ENCODE results near the gene PCDHA11.
"Not testable (repeated sequence)": the region's sequence is repeated elsewhere in the genome, so short reads cannot be mapped to it uniquely, and the experiment has no call there.

PCDHA11 gene

DNA sequence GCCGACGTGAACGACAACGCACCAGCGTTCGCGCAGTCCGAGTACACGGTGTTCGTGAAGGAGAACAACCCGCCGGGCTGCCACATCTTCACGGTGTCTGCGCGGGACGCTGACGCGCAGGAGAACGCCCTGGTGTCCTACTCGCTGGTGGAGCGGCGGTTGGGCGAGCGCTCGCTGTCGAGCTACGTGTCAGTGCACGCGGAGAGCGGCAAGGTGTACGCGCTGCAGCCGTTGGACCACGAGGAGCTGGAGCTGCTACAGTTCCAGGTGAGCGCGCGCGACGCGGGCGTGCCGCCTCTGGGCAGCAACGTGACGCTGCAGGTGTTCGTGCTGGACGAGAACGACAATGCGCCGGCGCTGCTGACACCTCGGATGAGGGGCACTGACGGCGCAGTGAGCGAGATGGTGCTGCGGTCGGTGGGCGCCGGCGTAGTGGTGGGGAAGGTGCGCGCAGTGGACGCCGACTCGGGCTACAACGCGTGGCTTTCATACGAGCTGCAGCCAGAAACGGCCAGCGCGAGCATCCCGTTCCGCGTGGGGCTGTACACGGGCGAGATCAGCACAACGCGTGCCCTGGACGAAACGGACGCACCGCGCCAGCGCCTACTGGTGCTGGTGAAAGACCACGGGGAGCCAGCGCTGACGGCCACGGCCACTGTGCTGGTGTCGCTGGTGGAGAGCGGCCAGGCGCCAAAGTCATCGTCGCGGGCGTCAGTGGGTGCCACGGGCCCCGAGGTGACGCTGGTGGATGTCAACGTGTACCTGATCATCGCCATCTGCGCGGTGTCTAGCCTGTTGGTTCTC lies 18.7 kb upstream of the PCDHA11 start:
- DNase-seq (ENCODE audit: low spot score), result not testable (repeated sequence)

DNA sequence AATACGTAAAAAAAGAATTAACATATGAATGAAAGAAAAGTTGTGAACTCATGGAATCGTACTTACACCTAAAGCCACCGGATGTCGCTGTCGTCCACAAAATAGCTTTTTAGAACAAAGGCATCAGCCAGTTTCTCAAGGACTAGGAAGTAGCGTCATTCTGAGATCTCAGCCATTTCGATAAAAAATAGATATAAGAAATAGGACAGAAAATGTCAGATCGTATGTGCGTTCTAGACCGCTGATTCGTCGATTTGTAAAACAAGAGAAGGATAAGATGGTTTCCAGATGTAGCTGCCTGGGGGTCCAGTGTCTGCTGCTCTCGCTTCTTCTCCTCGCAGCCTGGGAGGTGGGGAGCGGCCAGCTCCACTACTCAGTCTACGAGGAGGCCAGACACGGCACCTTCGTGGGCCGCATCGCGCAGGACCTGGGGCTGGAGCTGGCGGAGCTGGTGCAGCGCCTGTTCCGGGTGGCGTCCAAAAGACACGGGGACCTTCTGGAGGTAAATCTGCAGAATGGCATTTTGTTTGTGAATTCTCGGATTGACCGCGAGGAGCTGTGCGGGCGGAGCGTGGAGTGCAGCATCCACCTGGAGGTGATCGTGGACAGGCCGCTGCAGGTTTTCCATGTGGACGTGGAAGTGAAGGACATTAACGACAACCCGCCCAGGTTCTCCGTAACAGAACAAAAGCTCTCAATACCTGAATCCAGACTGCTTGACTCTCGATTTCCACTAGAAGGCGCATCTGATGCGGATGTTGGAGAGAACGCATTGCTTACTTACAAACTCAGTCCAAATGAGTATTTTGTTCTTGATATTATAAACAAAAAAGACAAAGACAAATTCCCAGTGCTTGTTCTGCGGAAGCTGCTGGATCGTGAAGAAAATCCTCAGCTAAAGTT lies 12.7 kb upstream of the PCDHA11 start, which contains the start of gene PCDHA10:
Gene PCDHA10, plus strand, starts transcription at position 126 of the 903 bp plus-strand sequence. Its CDS starts 152 bp downstream, at position 278.
- DNase-seq (ENCODE audit: low spot score), result no peak

DNA sequence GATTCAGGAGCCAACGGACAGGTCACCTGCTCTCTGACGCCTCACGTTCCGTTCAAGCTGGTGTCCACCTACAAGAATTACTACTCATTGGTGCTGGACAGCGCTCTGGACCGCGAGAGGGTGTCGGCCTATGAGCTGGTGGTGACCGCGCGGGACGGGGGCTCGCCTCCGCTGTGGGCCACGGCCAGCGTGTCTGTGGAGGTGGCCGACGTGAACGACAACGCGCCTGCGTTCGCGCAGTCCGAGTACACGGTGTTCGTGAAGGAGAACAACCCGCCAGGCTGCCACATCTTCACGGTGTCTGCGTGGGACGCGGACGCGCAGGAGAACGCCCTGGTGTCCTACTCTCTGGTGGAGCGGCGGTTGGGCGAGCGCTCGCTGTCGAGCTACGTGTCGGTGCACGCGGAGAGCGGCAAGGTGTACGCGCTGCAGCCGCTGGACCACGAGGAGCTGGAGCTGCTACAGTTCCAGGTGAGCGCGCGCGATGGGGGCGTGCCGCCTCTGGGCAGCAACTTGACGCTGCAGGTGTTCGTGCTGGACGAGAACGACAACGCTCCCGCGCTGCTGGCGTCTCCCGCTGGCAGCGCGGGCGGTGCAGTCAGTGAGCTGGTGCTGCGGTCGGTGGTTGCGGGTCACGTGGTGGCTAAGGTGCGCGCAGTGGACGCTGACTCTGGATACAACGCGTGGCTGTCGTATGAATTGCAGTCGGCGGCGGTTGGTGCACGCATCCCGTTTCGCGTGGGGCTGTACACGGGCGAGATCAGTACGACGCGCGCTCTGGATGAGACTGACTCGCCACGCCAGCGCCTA lies 11.4 kb upstream of the PCDHA11 start:
- DNase-seq (ENCODE audit: low spot score), result no peak

DNA sequence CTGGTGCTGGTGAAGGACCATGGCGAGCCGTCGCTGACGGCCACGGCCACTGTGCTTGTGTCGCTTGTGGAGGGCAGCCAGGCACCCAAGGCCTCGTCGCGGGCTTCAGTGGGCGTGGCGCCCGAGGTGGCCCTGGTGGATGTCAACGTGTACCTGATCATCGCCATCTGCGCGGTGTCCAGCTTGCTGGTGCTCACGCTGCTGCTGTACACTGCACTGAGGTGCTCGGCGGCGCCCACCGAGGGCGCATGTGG lies 10.8 kb upstream of the PCDHA11 start:
- DNase-seq (ENCODE audit: low spot score), result no peak

DNA sequence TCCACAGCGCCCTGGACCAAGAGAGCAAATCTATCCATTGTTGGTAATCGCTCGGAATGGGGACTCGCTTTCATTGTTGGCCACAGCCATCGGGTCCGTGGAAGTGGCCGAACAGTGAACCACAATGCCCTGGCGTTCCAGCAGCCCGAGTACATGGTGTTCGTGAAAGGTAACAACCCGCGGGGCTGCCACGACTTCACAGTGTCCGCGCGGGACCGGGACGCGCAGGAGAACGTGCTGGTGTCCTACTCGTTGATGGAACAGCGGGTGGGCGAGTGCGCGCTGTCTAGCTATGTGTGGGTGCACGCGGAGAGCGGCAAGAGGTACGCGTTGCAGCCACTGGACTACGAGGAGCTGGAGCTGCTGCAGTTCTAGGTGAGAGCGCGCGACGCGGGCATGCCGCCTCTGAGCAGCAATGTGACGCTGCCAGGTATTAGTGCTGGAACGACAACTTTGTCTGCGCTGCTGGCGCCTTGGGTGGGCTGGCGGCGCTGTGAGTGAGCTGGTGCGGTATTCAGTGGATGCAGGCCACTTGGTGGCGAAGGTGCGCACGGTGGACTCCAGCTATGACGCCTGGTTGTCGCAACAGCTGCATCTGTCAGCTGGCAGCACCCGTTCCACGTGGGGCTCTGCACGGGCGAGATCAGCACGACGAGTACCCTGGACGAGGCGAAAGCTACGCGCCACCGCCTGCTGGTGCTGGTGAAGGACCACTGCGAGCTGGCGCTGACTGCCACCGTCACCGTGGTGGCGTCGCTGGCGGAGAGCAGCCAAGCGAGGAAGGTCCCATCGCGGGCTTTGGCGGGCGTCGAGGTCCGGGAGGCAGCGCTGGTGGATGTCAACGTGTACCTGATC lies 6.1 kb upstream of the PCDHA11 start:
- DNase-seq (ENCODE audit: low spot score), result no peak

DNA sequence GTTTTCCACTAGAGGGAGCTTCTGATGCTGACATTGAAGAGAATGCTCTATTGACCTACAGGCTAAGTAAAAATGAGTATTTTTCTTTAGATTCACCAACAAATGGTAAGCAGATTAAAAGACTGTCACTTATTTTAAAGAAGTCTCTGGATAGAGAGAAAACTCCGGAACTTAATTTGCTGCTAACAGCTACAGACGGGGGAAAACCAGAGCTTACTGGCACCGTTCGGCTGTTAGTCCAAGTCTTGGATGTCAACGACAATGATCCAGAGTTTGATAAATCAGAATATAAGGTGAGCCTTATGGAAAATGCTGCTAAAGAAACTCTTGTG lies 764 bp downstream of the PCDHA11 start:
- no peak for DNase-seq (ENCODE audit: low spot score)

DNA sequence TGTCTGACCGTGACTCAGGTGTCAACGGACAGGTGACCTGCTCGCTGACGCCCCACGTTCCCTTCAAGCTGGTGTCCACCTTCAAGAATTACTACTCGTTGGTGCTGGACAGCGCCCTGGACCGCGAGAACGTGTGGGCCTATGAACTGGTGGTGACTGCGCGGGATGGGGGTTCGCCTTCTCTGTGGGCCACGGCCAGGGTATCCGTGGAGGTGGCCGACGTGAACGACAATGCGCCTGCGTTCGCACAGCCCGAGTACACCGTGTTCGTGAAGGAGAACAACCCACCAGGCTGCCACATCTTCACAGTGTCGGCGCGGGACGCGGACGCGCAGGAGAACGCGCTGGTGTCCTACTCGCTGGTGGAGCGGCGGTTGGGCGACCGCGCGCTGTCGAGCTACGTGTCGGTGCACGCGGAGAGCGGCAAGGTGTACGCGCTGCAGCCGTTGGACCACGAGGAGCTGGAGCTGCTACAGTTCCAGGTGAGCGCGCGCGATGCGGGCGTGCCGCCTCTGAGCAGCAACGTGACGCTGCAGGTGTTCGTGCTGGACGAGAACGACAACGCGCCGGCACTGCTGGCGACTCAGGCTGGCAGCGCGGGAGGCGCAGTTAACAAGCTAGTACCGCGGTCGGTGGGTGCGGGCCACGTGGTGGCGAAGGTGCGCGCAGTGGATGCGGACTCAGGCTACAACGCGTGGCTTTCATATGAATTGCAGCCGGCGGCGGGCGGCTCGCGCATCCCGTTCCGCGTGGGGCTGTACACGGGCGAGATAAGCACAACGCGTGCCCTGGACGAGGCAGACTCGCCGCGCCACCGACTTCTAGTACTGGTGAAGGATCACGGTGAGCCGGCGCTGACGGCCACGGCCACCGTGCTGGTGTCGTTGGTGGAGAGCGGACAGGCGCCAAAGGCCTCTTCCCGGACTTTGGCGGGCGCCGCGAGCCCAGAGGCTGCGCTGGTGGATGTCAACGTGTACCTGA lies 1.8 kb downstream of the PCDHA11 start:
- DNase-seq (ENCODE audit: low spot score), result no peak

DNA sequence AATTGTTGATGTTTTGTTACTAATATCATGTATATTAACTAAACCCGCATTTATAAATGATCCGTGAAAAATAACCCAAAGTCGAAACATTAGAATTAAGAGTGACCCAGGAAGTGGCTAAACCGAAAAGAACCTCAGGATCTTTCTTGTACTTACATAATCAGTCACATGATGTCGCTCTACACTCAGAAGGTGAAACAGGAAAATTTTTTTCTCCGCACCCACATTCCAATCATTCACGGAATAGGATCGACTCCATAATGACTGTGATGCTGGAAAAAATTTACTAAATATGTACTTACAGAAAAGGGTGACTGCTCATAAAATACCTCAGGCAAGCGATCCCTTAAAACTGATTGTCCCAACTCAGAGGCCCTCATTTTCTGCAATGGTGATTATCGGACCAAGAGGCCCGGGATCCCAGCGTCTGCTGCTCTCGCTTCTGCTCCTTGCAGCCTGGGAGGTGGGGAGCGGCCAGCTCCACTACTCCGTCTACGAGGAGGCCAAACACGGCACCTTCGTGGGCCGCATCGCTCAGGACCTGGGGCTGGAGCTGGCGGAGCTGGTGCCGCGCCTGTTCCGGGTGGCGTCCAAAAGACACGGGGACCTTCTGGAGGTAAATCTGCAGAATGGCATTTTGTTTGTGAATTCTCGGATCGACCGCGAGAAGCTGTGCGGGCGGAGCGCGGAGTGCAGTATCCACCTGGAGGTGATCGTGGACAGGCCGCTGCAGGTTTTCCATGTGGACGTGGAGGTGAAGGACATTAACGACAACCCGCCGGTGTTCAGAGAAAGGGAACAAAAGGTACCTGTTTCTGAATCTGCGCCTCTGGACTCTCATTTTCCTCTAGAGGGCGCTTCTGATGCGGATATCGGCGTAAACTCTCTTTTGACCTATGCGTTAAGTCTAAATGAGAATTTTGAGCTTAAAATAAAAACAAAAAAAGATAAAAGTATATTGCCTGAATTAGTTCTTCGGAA lies 6.6 kb downstream of the PCDHA11 start, which contains the start of gene PCDHA12:
Gene PCDHA12, plus strand, starts transcription at position 224 of the 981 bp plus-strand sequence. Its CDS starts 165 bp downstream, at position 389.
- no peak for DNase-seq (ENCODE audit: low spot score)

DNA sequence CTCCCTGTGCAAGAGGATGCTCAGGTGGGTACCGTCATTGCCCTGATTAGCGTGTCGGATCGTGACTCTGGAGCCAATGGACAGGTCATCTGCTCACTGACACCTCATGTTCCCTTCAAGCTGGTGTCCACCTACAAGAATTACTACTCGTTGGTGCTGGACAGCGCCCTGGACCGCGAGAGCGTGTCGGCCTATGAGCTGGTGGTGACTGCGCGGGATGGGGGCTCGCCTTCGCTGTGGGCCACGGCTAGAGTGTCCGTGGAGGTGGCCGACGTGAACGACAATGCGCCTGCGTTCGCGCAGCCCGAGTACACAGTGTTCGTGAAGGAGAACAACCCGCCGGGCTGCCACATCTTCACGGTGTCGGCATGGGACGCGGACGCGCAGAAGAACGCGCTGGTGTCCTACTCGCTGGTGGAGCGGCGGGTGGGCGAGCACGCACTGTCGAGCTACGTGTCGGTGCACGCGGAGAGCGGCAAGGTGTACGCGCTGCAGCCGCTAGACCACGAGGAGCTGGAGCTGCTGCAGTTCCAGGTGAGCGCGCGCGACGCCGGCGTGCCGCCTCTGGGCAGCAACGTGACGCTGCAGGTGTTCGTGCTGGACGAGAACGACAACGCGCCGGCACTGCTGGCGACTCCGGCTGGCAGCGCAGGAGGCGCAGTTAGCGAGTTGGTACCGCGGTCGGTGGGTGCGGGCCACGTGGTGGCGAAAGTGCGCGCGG lies 7.9 kb downstream of the PCDHA11 start:
- not testable (repeated sequence) for DNase-seq (ENCODE audit: low spot score)

DNA sequence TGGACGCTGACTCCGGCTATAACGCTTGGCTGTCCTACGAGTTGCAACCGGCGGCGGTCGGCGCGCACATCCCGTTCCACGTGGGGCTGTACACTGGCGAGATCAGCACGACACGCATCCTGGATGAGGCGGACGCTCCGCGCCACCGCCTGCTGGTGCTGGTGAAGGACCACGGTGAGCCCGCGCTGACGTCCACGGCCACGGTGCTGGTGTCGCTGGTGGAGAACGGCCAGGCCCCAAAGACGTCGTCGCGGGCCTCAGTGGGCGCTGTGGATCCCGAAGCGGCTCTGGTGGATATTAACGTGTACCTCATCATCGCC lies 8.5 kb downstream of the PCDHA11 start:
- DNase-seq (ENCODE audit: low spot score), result no peak

DNA sequence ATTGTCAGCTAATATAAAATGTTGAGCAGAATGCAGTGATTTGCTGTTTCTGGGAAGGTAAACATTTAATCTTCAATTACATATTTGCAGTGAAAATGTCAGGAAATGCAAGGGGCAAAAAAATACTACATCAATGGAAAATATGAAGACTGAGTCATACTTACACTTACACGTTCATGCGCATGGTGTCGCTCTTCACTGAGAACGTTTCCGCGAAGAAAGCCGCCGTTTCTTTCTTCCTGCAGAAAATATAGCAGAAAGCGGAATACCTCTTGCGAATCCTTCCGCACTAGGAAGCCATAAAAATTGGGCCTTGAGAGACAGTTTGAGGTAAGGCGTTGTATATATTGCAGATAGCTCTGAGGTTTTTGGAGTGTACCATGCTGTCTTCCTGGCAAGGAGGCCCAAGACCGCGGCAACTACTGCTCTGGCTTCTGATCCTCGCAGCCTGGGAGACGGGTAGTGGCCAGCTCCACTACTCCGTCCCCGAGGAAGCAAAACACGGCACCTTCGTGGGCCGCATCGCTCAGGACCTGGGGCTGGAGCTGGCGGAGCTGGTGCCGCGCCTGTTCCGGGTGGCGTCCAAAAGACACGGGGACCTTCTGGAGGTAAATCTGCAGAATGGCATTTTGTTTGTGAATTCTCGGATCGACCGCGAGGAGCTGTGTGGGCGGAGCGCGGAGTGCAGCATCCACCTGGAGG lies 13.3 kb downstream of the PCDHA11 start, which contains the start of gene PCDHA13:
Gene PCDHA13, plus strand, starts transcription at position 236 of the 702 bp plus-strand sequence. Its CDS starts 145 bp downstream, at position 381.
- DNase-seq (ENCODE audit: low spot score), result no peak

DNA sequence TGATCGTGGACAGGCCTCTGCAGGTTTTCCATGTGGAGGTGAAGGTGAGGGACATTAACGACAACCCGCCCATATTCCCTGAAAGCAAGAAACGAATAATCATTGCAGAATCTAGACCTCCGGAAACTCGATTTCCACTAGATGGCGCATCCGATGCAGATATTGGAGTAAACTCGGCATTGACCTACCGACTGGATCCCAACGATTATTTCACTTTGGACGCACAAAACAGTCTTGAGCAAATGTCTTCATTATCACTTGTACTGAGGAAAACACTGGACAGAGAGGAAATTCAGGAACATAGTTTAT lies 13.8 kb downstream of the PCDHA11 start:
- DNase-seq (ENCODE audit: low spot score), result no peak

DNA sequence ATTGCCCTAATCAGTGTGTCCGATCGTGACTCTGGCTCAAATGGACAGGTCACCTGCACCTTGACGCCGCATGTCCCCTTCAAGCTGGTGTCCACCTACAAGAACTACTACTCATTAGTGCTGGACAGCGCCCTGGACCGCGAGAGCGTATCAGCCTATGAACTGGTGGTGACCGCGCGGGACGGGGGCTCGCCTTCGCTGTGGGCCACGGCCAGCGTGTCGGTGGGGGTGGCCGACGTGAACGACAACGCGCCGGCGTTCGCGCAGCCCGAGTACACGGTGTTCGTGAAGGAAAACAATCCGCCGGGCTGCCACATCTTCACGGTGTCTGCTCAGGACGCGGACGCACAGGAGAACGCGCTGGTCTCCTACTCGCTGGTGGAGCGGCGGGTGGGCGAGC lies 14.6 kb downstream of the PCDHA11 start:
- no peak for DNase-seq (ENCODE audit: low spot score)

DNA sequence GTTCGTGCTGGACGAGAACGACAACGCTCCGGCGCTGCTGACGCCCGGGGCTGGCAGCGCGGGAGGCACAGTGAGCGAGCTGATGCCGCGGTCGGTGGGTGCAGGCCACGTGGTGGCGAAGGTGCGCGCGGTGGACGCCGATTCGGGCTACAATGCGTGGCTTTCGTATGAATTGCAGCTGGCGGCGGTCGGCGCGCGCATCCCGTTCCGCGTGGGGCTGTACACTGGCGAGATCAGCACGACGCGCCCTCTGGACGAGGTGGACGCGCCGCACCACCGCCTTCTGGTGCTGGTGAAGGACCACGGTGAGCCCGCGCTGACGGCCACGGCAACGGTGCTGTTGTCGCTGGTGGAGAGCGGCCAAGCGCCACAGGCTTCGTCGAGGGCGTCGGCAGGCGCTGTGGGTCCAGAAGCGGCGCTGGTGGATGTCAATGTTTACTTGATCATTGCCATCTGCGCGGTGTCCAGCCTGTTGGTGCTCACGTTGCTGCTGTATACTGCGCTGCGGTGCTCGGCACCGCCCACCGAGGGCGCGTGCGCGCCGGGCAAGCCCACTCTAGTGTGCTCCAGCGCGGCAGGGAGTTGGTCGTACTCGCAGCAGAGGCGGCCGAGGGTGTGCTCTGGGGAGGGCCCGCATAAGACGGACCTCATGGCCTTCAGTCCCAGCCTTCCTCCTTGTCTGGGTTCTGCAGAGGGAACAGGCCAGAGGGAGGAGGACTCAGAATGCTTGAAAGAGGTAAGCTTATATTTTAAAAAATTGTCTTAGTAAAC lies 15.4 kb downstream of the PCDHA11 start:
- no peak for DNase-seq (ENCODE audit: low spot score)

DNA sequence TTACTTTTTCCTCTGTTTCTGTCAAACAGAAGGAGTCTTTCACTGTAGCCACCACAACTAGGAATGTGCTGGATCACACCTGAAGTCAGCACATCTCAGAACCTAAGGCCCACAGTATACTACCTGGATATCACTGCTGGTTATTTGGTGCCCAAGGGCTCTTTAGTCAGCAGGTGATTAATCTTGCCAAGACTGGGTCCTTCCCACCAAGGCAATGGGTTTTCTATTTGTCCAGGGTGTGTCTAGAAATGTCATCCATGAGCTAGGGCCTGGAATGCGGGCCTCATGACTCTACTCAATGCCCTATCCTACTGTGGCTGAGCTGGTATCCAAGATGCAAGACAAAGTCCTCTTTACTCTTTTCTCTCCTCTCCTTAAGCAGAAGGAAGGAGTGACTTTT lies 47.6 kb downstream of the PCDHA11 start:
- DNase-seq (ENCODE audit: low spot score), result no peak

Measured in germinal center (tissue), 1 donor.